HFF-Myc (cell line): ENCODE data around the gene HNRNPH2.

ENCODE experiments used
- DNase-seq: peaks from one replicate; pipeline ENCODE4 v3.0.0-alpha.2; 2011; ENCODE audit warnings: low read depth; ENCODE audit errors: extremely low read depth
- H3K4me3 ChIP-seq: replicated peaks from 2 replicates; pipeline ENCODE4 v1.5.1; 2011; ENCODE audit warnings: low read depth, mild to moderate bottlenecking, control low read depth, low read length
- TF ChIP-seq, protein P1 (sequence below): IDR thresholded peaks from 2 replicates; pipeline ENCODE4 v1.5.1; 2012; ENCODE audit warnings: mild to moderate bottlenecking, low read depth, low read length, control low read depth; ENCODE audit errors: missing control alignments

The HNRNPH2 gene, protein sequence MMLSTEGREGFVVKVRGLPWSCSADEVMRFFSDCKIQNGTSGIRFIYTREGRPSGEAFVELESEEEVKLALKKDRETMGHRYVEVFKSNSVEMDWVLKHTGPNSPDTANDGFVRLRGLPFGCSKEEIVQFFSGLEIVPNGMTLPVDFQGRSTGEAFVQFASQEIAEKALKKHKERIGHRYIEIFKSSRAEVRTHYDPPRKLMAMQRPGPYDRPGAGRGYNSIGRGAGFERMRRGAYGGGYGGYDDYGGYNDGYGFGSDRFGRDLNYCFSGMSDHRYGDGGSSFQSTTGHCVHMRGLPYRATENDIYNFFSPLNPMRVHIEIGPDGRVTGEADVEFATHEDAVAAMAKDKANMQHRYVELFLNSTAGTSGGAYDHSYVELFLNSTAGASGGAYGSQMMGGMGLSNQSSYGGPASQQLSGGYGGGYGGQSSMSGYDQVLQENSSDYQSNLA

DNA sequence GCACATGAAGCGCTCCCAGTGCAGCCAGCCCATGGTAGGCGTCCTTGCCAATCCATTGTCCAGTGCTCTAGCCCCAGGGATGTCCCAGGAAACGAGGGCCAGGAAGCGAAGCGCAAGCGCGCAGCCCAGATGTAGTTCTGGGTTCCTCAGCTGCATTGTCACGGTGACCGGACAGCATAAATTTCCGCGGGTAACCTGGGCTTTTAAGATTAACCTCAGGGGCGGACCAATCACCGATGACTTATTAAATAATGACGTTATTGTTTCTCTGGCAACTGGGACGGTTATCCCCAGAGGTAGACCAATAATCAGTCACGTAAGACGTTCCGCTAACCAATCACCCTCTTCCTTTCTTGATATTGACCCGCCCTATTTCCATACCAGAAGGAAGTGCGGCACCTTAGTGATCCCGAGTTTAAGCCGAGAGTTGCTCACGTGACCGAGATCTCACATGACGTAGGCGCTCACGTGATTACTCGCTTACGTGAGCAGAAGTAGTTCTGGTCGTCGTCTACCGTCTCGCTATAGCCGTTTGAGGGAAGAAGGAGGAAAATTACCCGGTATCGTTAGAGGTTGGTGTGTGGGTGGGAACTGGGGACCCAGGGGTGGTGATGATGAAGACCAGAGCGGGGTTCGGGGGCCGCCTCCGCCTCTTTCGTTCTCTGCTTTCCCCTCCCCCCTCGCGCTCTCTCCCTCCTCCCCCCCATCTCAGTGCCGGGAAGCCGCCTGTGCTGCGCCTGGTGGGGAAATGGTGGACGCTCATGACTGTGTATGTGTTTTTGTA, at the start of gene HNRNPH2, which contains the start of gene GLA:
Gene HNRNPH2, plus strand, starts transcription at position 475 of the 784 bp plus-strand sequence. CDS start 3,767 bp downstream, outside the sequence.
Gene GLA, minus strand, starts transcription at position 178 of the 784 bp plus-strand sequence. Its CDS starts 22 bp downstream, at position 156.
- TF ChIP-seq, protein P1, sequence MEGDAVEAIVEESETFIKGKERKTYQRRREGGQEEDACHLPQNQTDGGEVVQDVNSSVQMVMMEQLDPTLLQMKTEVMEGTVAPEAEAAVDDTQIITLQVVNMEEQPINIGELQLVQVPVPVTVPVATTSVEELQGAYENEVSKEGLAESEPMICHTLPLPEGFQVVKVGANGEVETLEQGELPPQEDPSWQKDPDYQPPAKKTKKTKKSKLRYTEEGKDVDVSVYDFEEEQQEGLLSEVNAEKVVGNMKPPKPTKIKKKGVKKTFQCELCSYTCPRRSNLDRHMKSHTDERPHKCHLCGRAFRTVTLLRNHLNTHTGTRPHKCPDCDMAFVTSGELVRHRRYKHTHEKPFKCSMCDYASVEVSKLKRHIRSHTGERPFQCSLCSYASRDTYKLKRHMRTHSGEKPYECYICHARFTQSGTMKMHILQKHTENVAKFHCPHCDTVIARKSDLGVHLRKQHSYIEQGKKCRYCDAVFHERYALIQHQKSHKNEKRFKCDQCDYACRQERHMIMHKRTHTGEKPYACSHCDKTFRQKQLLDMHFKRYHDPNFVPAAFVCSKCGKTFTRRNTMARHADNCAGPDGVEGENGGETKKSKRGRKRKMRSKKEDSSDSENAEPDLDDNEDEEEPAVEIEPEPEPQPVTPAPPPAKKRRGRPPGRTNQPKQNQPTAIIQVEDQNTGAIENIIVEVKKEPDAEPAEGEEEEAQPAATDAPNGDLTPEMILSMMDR: no peak
- peak; percentile 97 for DNase-seq
- H3K4me3 ChIP-seq: peak within 1 kb of the TSS; percentile 77

- TF ChIP-seq, protein P1: no peak
- DNase-seq: no peak
- H3K4me3 ChIP-seq: no peak overlapping the region
Observed at GRCh38 chrX:101359966-101360365, 48.1 kb upstream of the HNRNPH2 start.

DNA sequence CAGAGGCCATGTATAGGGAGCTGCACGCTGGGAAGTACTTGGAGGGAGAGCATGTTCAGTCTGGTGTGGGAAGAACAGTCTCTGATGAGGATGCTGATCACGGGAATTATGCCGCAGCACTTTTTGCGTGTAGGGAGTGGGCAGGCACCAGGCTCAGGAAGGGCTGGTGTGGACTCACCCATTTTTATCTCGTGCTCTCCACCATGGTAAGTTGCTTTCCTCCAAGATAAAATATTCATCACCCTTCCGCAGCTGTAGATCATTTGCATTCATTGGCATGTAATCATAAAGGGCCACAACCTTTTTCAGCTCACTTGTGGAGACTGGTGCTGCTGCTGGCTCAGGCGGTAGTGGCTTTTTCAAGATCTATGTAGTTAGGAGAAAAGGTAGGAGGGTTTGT, 47.6 kb upstream of the HNRNPH2 start:
- DNase-seq: no peak
- TF ChIP-seq, protein P1: no peak
- H3K4me3 ChIP-seq: no peak overlapping the region

DNA sequence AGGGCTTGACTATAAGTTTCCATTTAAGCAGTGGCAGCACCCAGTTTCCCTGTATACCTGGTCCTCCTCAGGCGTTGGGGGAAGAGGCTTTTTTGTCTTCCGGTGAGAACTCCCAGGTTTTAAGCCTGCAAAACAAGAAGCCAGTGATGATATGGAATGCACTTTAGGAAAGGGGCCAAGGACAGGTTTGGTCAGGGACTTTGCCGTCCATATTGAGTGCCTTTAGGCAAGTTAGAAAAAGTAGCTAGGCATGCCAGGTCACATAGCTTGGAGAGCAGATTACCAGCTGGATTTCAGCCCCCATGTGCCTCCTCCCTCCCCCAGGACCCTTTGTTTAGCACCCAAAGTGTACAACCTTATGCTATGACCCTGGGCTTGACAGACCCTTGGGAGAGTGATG, 45.9 kb upstream of the HNRNPH2 start:
- TF ChIP-seq, protein P1: no peak
- H3K4me3 ChIP-seq: no peak overlapping the region
- no peak for DNase-seq

DNA sequence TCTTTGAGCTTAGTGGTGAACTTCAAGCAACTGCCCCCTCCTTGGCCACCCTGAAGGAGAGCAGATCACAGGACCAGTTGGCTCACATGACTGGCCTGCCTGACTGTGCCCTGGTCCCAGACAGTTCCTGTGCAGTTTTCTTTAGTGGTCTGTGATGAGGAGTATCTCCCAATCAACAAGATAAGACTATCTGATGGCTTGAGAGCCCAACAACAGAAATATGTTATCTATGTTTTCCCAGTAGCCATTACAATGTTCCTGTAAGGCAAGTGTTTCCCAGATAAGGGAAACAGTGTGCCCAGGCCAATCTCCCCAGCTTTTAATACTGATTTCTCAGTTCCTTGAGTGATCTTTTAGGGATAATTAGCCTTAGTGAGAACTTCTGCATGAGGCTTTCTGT, 45.3 kb upstream of the HNRNPH2 start:
- TF ChIP-seq, protein P1: no peak
- DNase-seq: no peak
- H3K4me3 ChIP-seq: no peak overlapping the region

DNA sequence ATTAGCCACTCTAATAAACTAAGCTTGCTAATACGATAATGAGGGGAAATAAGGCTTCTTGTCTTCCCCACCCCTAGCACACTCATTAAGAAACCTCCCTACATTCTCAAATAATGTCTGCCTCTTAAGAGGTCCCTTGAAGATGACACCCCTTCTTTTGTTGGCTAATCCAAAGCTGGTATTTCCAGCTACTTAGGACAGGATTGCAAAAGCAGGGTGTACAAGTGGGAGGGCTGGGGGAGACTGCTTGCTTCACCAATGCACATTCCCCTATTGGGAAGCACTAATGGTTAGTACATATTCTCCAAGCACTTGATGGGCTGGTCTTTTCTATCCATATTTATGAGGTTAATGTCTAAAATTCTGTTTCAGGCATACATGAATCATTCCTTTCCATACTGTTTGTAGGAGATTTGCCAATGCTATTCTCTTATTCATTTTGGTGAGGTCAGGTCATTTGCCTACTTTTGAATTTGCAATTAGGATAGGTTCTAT, 42.7 kb upstream of the HNRNPH2 start:
- no peak for DNase-seq
- H3K4me3 ChIP-seq: no peak overlapping the region
- TF ChIP-seq, protein P1: no peak
